Stimulated activated CD4-positive, alpha-beta T cell treated with anti-CD3 and anti-CD28 coated beads, Interleukin-1b, Interleukin-23, amount 100 ng/mL, for 4 hours (primary cell): Measurements from ENCODE around the gene CBY2.
"Not testable (repeated sequence)": the region's sequence is repeated elsewhere in the genome, so short reads cannot be mapped to it uniquely, and the experiment has no call there.

Experiments
- DNase-seq, 2 donors: peaks; one replicate each; pipeline ENCODE4 v3.0.0-alpha.2; 2020; ENCODE audit warnings: low read depth in 2 of 2

CBY2 gene, protein sequence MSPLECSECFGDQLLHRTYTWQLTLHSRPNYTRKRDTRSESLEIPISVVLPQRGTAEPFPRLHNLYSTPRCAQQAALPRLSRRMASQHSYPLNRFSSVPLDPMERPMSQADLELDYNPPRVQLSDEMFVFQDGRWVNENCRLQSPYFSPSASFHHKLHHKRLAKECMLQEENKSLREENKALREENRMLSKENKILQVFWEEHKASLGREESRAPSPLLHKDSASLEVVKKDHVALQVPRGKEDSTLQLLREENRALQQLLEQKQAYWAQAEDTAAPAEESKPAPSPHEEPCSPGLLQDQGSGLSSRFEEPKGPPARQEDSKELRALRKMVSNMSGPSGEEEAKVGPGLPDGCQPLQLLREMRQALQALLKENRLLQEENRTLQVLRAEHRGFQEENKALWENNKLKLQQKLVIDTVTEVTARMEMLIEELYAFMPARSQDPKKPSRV

DNA sequence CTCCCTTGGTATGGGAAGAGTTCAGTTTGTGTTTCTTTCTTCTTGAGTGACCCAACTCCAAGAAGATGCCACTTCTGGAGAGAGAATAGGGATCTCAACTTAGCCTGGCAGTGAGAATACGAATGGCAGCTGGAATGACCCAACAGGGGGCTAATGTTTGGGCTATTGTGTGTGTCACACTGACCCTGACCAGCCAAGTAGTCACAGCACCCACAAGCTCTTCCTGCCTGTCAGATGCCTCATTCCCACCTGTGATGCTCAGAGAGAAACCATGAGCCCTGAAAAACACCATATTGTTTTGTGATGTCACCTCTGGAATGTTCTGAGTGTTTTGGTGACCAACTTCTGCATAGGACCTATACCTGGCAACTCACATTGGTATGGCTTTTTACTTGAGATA is at the start of gene CBY2:
TSS of gene CBY2 (plus strand) at position 233 of the 400 bp plus-strand sequence. CDS start at position 304, 71 bp downstream.
- no peak for DNase-seq

DNA sequence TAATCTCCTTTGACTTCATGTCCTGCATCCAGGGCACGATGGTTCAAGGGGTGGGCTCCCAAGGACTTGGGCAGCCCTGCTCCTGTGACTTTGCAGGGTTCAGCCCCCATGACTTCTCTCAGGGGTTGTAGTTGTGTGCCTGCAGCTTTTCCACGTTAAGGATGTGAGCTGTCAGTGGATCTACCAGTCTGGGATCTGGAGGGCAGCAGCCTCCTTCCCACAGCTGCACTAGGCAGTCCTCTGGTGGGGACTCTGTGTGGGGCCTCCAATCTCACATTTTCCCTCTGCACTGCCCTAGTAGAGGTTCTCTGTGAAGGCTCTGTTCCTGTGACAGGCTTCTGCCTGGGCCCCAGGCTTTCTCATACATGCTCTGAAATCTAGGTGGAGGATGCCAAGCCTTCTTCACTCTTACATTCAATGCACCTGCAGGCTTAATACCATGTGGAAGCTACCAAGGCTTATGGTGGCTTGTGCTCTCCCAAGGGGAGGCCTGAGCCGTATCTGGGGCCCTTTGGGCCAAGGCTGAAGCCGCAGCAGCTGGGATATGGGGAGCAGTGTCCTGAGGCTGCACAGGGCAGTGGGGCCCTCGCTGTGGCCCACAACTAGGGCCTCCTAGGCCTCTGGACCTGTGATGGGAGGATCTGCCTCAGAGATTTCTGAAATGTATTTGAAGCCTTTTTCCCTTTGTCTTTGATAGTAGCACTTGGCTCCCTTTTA is 47.3 kb upstream of the CBY2 start:
- no peak for DNase-seq

DNA sequence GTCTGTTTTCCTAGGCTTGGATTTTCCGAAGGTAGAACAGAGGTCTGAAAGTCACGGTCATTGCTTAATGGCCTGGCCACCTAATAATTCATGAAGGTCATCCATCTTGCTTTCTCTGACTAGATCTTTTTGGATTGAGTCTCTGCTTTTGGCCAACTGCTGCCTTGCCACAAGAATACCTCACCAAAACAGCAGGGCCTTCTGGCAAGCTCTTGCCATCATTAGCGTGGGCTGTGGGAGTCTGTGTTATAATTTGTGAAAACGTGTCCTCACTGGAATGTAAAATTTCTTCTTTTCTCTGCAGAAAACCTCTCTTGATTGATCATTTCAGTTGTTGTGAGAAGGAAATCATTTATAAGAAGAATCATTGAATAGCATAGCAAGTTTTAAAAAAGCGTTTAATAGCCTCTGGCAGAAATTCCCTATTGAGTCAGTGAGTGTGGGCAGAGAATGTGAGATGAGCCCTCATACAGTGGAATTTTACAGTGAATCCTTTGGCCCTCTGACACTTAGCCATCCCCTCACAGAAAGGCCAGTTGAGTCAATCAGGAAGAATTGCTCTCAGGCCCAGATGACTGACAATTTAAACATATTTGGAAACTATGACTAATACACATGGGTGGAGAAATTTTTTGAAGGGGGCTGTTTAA is 43.4 kb upstream of the CBY2 start:
- no peak for DNase-seq

DNA sequence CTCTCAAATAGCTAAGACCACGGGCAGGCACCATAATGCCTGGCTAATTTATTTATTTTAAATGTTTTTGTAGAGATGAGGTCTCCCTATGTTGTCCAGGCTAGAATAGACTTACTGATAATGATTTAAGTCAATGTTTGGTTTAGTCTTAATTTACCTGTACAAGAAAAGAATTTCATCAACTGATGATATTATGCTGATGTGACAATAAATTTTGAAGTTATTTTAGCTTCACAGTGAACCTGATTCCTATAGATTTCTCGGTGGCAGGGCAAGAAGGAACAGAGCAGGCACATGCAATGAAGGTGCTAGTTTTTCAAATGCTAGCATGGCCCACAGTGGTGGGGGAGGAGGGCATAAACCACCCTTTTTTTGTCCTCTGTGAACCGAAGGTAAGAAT is 42.6 kb upstream of the CBY2 start:
- no peak for DNase-seq

DNA sequence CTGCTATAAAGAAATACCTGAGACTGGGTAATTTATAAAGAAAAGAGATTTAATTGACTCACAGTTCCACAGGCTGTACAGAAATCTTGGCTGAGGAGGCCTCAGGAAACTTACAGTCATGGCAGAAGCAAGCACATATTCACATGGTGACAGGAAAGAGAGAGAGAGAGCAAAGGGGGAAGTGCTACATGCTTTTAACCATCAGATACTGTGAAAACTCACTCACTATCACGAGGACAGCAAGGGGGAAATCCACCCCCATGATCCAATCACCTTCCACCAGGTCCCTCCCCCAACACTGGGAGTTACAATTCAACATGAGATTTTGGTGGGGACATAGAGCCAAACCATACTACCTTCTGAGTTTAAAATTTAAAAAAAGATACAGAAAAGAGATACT is 41.7 kb upstream of the CBY2 start:
- DNase-seq: not testable (repeated sequence)

DNA sequence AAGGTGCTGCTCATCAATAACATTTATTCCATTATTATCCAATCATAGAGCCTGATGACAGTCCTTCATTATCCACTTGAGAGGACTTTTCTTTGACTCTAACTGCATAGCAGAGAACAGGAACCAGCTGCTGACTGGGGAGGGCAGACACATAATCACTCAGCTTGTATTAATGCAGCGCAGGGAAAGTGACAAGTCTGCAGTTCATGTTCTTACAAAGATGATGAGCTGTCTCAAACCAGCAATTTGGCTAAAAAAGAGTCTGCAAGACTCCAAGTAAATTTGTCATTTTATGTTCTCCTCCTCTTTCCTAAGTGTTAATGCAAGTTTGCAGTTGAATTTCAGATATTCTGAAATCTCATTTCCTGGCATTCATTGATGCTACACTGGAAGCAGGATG is 40.0 kb upstream of the CBY2 start:
- DNase-seq: no peak

DNA sequence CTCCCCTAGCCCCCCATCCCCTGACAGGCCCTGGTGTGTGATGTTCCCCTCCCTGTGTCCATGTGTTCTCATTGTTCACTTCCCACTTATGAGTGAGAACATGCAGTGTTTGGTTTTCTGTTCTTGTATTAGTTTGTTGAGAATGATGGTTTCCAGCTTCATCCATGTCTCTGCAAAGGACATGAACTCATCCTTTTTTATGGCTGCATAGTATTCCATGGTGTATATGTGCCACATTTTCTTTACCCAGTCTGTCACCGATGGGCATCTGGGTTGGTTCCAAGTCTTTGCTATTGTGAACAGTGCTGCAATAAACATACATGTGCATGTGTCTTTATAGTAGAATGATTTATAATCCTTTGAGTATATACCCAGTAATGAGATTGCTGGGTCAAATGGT is 39.2 kb upstream of the CBY2 start:
- not testable (repeated sequence) for DNase-seq

DNA sequence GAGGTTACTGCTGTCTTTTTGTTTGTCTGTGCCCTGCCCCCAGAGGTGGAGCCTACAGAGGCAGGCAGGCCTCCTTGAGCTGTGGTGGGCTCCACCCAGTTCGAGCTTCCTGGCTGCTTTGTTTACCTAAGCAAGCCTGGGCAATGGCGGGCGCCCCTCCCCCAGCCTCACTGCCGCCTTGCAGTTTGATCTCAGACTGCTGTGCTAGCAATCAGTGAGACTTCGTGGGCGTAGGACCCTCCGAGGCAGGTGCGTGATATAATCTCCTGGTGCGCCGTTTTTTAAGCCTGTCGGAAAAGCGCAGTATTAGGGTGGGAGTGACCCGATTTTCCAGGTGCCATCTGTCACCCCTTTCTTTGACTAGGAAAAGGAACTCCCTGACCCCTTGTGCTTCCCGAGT is 32.5 kb upstream of the CBY2 start:
- not testable (repeated sequence) for DNase-seq

DNA sequence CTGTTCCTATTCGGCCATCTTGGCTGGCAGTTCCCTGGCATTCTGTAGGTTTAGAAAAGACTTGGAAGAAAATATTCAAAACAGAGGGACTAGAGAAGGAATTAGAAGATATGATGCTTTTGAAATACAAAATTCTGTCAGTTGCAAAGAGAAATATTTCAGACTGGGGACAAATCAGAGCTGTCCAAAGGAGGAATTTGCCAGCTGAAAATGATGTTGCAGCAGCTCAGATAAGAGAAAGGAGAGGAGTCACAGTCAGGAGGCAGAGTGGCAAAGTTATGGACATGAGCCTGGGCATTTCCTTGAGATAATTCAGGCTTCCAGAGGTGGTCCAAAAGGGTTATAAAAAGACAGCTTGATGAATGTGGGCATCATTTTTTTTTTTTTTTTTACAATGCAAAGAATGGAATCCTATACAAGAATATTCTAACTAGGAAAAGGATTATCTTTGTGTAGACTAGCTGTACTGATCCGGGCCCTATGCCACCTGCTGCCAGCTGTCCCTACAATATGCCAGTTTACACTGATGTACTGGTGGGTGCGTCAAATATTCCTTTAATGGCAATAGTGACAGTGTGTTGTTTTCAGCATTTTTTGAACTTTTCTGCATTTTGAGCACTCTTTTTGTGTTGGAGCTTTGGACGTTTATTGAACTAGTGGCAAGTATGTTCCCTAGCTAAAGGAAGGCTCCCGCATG is 31.8 kb upstream of the CBY2 start:
- no peak for DNase-seq

DNA sequence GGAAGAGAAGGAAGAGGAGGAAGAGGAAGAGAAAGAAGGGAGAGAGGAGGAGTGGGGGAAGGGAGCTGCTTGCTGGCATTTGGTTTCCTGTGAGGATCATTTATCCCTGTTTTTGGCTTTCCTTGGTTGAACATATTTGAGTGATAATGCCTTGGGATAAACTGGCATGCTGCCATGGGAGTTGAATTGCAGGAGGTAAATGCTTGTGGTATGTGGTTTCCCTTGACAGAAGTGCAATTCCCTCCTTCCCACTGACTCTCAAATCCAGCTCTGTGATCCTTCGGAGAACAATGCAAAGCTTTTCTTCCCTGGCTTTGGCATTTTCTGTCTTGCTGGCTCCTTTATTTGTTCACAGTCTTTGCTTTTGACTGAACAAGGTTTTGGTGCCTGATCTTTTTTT is 27.2 kb upstream of the CBY2 start:
- DNase-seq: no peak

DNA sequence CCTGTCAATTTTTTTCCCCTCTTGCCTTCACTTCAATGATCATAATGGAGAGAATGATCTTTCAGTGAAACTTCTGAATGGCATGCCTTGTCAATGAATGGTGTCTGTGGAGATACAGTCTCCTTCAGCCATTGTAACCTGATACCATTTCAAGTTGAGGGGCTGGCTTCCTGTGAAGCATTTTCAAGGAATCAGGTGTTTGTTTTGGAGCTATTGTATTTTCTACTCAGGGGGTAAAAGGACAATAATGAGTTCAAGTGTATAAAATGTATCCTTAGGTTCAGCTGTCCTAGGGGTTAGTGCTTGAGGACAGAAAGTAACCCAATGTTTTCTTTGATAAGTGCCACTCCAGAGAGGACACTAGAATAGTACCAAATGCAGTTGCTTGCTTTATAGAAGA is 23.8 kb upstream of the CBY2 start:
- DNase-seq: no peak

DNA sequence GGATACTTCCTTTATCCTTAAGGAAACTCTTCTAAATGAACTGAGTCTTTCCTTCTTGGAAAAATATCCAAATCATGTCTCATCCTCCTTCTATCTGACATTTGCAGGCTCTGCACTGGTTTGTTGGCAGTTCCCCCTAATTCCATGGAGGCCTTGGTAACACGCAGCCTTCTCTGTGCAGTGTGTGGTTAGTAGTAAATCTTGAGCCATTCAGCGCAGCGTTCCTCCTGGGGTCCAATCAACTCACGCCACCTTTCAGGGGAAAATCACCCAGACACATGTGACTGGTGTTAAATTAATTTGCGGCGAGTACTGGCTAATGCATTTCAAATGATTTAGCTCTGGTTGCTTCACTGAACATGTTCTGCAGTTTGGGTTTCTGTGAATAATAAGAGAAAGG is 21.0 kb upstream of the CBY2 start:
- DNase-seq: no peak

DNA sequence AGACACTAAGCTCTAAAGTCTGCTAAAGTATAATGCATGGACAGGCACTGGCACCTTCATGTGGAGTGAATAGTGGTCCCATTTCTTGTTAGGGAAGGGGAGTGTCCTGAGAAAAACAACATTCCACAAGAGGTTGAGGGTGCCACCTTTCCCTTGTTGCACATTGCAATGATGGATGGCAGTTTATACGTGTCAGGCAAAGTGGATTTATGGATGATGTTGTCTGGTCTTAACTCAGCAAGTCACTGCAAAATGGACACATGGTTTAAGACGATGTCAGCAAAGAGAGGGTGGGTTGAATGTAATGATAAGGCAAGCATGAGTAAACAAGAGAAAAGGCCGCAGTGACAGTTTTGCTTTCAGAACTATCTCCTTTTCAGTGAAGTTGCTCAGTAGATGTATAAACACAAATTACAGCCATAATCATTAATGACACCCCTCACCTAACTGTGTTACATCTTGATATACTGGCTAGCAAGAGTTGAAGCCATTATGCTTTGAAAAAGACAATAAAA is 19.6 kb upstream of the CBY2 start:
- DNase-seq: no peak

DNA sequence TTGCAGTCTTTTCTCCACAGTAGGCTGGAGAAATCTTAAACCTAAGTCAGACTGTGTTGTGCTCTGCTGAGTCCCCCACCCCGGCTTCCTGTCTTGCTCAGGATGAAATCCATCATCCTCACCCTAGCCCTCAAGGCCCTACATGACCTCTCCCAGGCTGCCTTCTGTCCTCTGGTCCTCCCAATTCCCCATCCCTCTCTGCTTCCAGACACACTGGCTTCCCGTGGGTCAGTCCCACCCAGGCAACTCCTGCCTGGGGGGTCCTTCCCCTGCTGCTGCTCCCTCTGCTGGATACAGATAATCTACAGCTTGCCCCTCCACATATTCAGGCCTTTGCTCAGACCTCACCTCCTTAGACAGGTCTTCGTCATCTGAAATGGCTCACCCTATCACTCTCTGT is 18.4 kb upstream of the CBY2 start:
- DNase-seq: no peak

DNA sequence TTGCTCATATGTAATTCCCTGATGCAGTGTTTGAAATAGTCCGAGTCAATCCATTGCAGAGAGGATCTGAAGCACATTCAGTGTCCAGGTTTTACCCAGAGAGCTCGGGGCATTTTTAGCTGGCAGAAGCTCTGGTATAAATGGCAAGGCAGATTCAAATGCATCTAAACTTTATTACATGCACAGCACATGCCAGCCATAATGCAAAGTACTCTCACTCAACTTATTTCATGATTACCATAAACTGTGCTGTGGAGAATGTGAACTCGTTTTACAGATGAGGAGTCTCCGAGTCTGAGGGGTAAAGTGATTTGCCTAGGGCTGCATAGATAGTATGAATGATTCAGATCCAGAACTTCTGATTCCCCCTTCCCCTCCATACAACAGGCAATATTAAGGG is 13.5 kb upstream of the CBY2 start:
- no peak for DNase-seq

DNA sequence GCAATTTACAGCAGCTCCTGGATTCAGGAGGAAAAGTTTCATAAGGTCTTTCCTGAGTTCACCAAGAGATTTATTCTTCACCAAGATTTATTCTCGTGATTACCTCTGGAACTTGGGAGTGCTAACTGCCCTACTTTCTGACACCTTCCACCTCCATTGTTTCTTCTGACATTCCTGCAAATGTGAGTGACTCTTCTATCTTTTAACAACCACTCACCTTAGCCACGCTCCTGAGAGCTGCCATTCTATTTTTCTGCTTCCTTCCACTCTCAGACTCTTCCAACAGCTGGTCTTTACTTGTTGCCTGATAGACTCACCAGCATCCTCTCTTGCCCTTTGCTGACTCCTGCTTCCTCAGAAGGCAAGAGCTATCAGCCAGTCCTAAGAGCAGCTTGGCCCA is 11.5 kb upstream of the CBY2 start:
- DNase-seq: no peak

DNA sequence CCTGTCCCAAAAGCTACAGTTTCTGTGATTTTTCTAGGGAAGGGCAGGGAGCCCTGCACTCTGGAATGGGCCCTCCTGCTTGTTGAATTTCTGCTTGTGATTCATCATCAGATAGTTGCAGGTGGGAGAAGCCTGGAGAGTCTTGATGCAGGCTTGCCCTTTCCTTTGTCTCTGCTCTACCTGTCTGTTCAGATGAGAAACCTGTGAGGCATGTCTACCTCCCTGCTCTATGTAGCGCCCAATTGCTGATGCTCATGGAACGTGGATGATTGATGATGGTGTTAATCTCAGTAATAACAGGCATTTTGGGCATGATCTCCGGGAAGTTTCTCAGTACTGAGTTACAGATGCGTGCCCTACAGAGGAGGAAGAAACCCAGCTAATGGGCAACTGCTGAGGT is 10.9 kb upstream of the CBY2 start:
- DNase-seq: no peak

DNA sequence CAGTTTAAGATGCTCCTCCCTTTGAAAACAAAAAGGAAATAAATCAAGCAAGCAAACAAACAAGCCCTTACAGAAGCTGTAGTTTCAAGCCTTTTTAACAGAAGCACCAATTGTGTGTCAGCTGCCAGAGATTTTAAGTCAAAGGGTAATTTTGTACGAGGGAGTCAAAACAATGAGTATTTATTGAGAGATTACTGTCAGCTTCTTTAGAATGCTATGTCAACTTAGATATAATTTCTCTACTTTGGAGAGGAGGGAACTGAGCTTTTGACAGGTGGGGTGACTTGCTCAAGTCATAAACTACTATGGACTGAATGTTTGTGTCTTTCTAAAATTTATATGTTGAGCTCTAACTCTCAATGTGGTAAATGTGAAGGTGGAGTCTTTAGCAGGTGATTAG is 10.5 kb upstream of the CBY2 start:
- no peak for DNase-seq

DNA sequence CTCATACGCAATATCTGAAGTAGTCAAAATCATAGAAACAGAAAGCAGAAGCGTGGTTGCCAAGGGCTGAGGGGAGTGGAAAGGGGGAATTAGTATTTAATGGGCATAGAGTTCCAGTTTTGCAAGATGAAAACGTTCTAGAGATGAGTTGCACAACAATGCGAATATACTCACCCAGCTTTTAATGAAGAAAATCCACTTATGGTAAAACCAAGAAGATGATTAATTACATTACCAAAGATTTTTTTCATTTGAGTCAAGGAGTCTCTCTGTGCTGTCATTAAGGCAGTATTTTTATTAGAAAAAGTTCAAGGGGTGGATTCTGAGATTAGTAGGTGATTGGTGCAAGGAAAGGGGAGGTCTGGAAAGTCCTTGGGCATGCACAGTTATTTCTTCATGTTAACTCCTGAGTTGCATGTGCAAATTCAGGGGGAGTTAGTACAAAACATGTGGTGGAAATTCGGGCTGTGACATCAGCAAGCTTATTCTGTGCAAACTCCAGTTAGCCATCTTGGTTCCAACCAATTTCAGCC is 6.9 kb upstream of the CBY2 start:
- DNase-seq: no peak

DNA sequence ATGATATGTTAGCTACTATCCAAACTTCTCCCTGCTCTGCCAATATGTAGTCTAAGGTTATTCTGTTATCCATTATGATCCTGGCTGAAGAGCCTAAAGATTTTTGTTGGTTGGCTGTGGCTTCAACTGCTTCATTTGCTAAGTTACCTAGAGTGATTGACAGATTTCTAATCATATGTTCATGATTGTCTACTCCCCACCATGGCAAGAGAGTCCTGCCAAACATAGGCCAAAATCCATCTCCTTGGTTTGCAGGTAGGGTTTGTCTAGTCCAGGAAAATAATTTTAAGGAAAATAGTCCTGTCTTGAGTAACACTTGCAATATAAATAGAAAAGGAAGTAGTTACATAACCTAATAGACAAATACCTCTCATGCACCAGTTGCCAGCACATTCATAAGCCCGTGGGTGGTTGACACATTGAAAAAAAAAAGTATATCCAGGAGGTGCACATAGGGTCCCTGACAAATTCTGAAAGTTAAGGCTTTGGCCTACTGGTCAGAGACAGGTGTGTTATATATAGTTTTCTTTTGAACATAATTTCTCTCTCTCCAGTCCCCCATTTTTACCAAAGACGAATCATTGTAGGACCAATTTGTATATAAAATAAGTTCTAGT is 5.4 kb upstream of the CBY2 start:
- DNase-seq: no peak
